Nephron progenitor cell (in vitro differentiated cells): ENCODE data around the gene RNF157.

ENCODE experiments used
- DNase-seq: peaks from one replicate; pipeline ENCODE4 v3.0.0; 2021
- H3K27ac Mint-ChIP-seq: 2 replicates; pipeline ENCODE4 v1.8.0; 2021; ENCODE audit warnings: mild to moderate bottlenecking, moderate library complexity, mixed read lengths
- H3K27me3 Mint-ChIP-seq: 2 replicates; pipeline ENCODE4 v1.8.0; 2021; ENCODE audit warnings: mild to moderate bottlenecking, low read depth, mixed read lengths; ENCODE audit not compliant: poor library complexity
- H3K36me3 Mint-ChIP-seq: 2 replicates; pipeline ENCODE4 v1.8.0; 2021; ENCODE audit warnings: low read depth, mixed read lengths
- H3K4me1 Mint-ChIP-seq: 2 replicates; pipeline ENCODE4 v1.8.0; 2021; ENCODE audit warnings: mixed read lengths
- H3K4me3 Mint-ChIP-seq: 2 replicates; pipeline ENCODE4 v1.8.0; 2021; ENCODE audit warnings: mild to moderate bottlenecking, moderate library complexity, mixed read lengths
- H3K9me3 Mint-ChIP-seq: 2 replicates; pipeline ENCODE4 v1.8.0; 2021; ENCODE audit warnings: mild to moderate bottlenecking, moderate library complexity, mixed read lengths
- CTCF ChIP-seq: fragments of 200-600 bp; sonication (generic); IDR thresholded peaks from 2 replicates; pipeline ENCODE4 v1.5.0; 2021; ENCODE audit warnings: antibody characterized with exemption

RNF157 gene

DNA sequence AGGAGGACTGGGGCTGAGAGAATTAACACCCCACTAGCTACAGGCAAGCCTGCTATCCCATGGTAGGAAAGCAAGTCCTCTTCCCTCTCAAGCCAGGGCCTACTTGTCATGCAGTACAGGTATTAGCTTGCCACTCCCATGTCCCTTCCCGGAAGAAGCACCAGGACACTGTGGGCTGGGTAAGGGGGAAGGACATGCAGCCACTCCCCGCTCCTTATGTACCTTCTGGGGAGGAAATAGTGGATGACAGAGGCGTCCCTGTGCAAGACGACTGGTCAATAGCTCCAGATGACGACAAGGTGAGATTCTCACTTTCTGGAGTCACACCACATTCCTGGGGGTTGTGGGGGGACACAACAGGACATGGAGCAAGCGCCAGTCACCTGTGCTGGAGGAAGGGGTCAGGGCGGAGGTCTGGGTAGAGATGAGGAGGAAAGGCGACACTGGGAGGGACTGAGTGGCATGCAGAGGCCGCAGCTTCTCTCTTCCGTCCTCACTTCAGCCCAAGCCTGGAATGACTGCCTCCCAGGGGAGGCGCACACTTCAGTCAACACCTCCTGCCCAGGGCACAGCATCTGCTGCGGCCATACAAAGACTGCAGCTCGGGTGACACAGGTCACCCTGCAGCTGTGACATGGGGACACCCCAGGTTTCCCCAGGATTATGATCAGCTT lies 84.2 kb downstream of the RNF157 start:
- no peak overlapping the region for H3K27ac Mint-ChIP-seq
- peaks cover 20% of the 10 kb centered on the region for H3K4me1 Mint-ChIP-seq
- no peak overlapping the region for H3K4me3 Mint-ChIP-seq
- no peak for DNase-seq
- H3K36me3 Mint-ChIP-seq: peaks cover 13% of the 10 kb centered on the region
- no peak for TF ChIP-seq CTCF
- no peaks in the 10 kb centered on the region for H3K9me3 Mint-ChIP-seq
- H3K27me3 Mint-ChIP-seq: peaks cover 11% of the 10 kb centered on the region

DNA sequence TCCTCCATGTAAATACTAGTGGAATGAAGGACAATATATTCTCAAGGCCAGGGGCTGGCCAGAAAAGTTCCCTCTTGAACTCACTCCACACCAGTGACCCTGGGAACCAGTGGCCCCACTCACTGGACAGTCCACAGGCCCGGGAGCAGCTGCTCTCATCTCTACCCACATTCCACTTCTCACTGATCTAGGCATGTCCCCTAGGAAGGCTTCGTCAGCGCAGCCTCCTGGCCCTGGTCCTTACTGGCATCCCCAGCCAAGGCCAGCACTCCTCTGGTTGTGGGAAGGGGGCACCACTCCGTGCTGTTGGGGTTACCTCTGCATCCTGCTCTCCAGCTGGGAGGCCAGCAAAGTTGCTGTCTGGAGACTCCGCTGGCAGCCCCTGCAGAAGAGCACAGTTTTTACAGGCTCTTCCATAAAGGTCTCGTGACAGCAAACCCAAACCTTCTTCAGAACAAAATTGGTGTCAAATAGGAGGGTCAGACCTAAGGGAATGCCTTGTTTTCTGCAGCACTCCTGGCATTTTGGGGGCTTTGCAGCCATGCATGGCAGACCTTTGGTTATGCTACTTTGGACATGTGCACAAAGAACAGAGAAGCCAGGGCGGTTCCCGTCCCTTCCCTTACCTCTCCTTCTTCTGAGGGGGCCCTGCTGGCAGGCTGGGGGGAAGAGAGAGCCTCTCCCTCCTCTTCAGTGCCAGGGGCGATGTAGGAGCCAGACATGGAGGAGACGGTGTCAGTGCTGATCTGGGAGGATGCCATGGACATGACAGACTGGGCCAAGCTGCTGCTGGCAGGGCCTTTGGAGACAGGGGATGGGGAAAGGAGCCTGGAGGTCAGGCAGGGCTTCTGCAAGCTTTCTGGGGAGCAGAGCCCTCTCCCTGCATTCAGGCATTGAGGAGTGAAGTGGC lies 85.1 kb downstream of the RNF157 start:
- peaks cover 13% of the 10 kb centered on the region for H3K36me3 Mint-ChIP-seq
- H3K27ac Mint-ChIP-seq: no peak overlapping the region
- H3K9me3 Mint-ChIP-seq: no peaks in the 10 kb centered on the region
- no peak for TF ChIP-seq CTCF
- no peak for DNase-seq
- H3K4me3 Mint-ChIP-seq: no peak overlapping the region
- H3K27me3 Mint-ChIP-seq: peaks cover 11% of the 10 kb centered on the region
- peaks cover 24% of the 10 kb centered on the region for H3K4me1 Mint-ChIP-seq

DNA sequence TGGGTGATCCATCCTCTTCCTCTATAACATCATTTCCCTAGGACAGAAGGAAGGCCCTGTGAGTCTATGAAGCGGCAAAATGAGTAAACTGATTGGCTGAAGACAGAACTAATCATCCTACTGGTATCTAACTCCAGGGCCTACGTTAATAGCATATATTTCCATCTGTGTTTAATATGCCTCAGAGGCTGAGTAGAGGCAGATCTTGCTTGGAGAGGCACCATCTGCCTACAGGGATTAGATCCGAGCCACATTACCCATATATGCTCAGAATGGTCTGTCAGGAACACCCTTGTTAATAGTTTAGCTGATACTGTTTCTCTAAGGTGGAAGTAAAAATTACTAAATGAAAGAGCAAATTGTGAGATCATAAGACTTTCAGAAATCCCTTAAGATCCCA lies 86.0 kb downstream of the RNF157 start:
- H3K27ac Mint-ChIP-seq: no peak overlapping the region
- peaks cover 6% of the 10 kb centered on the region for H3K27me3 Mint-ChIP-seq
- H3K4me3 Mint-ChIP-seq: no peak overlapping the region
- peaks cover 11% of the 10 kb centered on the region for H3K36me3 Mint-ChIP-seq
- no peaks in the 10 kb centered on the region for H3K9me3 Mint-ChIP-seq
- no peak for TF ChIP-seq CTCF
- DNase-seq: no peak
- peaks cover 24% of the 10 kb centered on the region for H3K4me1 Mint-ChIP-seq

GRCh38 chr17:76153640-76154039 lies 86.7 kb downstream of the RNF157 start:
- Mint-ChIP-seq H3K27me3 (peaks cover 9% of the 10 kb centered on the region), H3K4me1 (peaks cover 28% of the 10 kb centered on the region), H3K4me3 (no peak overlapping the region), H3K36me3 (peaks cover 5% of the 10 kb centered on the region), H3K27ac (no peak overlapping the region), H3K9me3 (no peaks in the 10 kb centered on the region)
- no peak for TF ChIP-seq CTCF
- no peak for DNase-seq

DNA sequence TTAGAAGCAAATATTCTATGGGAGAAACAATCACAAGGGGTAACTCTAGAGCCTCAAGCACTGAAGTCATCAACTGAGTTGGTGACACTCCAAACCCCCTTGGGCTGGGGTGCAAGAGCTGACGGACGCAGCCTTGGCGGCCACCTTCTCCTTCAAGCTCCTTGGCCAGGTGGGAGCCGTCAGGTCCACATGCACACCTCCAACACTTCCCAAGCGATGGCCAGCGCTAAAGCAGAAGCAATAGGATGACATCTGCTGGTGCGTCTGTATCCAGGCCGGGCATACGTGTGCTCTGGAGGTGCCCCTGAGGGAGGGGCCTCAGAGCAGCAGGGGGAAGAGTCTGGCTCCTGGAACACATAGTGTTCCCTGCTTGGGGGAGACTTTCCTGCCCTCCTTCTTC lies 87.1 kb downstream of the RNF157 start:
- no peak for TF ChIP-seq CTCF
- peaks cover 9% of the 10 kb centered on the region for H3K27me3 Mint-ChIP-seq
- peaks cover 29% of the 10 kb centered on the region for H3K4me1 Mint-ChIP-seq
- no peaks in the 10 kb centered on the region for H3K9me3 Mint-ChIP-seq
- H3K36me3 Mint-ChIP-seq: peaks cover 5% of the 10 kb centered on the region
- H3K4me3 Mint-ChIP-seq: no peak overlapping the region
- H3K27ac Mint-ChIP-seq: no peak overlapping the region
- no peak for DNase-seq
